WTC11 (cell line): ENCODE results near the gene FOXA1.

Experiments
- CREB1 ChIP-seq: sonication (generic); formaldehyde crosslinking; IDR thresholded peaks from 2 replicates; pipeline ENCODE4 v1.8.0; 2023; ENCODE audit warnings: mild to moderate bottlenecking, missing genetic modification reagents
- NR2C2 ChIP-seq: sonication (generic); formaldehyde crosslinking; IDR thresholded peaks from 2 replicates; pipeline ENCODE4 v1.8.0; 2022; ENCODE audit warnings: mild to moderate bottlenecking, missing genetic modification reagents
- OVOL2 ChIP-seq: fragments of 250-450 bp; sonication (Bioruptor Pico); IDR thresholded peaks from 2 replicates; pipeline ENCODE4 v1.9.0; 2021; ENCODE audit warnings: mild to moderate bottlenecking, borderline replicate concordance
- TF ChIP-seq, protein P1 (sequence below): sonication (generic); formaldehyde crosslinking; IDR thresholded peaks from 2 replicates; pipeline ENCODE4 v1.8.1; 2023; ENCODE audit warnings: mild to moderate bottlenecking, missing genetic modification reagents, moderate library complexity
- TF ChIP-seq, protein P2 (sequence below): fragments of 200-600 bp; IDR thresholded peaks from 2 replicates; pipeline ENCODE4 v1.8.0; 2022; ENCODE audit warnings: antibody characterized with exemption

GRCh38 chr14:37566811-37567371, 28.2 kb downstream of the FOXA1 start:
- TF ChIP-seq CREB1 (CRISPR knock-in tag) (no peak), OVOL2 (CRISPR knock-in tag) (no peak), NR2C2 (no peak)
- TF ChIP-seq, protein P1, sequence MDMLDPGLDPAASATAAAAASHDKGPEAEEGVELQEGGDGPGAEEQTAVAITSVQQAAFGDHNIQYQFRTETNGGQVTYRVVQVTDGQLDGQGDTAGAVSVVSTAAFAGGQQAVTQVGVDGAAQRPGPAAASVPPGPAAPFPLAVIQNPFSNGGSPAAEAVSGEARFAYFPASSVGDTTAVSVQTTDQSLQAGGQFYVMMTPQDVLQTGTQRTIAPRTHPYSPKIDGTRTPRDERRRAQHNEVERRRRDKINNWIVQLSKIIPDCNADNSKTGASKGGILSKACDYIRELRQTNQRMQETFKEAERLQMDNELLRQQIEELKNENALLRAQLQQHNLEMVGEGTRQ, result no peak
- TF ChIP-seq, protein P2, sequence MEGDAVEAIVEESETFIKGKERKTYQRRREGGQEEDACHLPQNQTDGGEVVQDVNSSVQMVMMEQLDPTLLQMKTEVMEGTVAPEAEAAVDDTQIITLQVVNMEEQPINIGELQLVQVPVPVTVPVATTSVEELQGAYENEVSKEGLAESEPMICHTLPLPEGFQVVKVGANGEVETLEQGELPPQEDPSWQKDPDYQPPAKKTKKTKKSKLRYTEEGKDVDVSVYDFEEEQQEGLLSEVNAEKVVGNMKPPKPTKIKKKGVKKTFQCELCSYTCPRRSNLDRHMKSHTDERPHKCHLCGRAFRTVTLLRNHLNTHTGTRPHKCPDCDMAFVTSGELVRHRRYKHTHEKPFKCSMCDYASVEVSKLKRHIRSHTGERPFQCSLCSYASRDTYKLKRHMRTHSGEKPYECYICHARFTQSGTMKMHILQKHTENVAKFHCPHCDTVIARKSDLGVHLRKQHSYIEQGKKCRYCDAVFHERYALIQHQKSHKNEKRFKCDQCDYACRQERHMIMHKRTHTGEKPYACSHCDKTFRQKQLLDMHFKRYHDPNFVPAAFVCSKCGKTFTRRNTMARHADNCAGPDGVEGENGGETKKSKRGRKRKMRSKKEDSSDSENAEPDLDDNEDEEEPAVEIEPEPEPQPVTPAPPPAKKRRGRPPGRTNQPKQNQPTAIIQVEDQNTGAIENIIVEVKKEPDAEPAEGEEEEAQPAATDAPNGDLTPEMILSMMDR, result no peak
